GM12878 (cell line): ENCODE measurements around the gene KRT81.
"Not testable (repeated sequence)": the region's sequence is repeated elsewhere in the genome, so short reads cannot be mapped to it uniquely, and the experiment has no call there.

Source experiments
- BCLAF1 ChIP-seq: fragments of 450-650 bp; IDR thresholded peaks from 2 replicates; pipeline ENCODE4 v1.6.1; 2017; ENCODE audit warnings: antibody characterized with exemption, mild to moderate bottlenecking, moderate library complexity
- CHD2 ChIP-seq: IDR thresholded peaks from 2 replicates; pipeline ENCODE4 v1.6.1; 2011; ENCODE audit warnings: low read depth, low read length, improper control_type of control experiment, borderline replicate concordance
- CTCF ChIP-seq, 3 experiments: IDR thresholded peaks in 2 of 3; conservative IDR thresholded peaks in 1 of 3; 2 replicates each; pipeline ENCODE4 v1.5.1; 2011; ENCODE audit warnings: low read depth in 3 of 3, low read length in 3 of 3, mild to moderate bottlenecking in 3 of 3, control low read depth in 2 of 3, moderate library complexity in 2 of 3, inconsistent platforms in 1 of 3, mixed read lengths in 1 of 3; ENCODE audit not compliant: control insufficient read depth in 2 of 3, insufficient read depth in 1 of 3; ENCODE audit errors: extremely low read depth in 1 of 3
- E4F1 ChIP-seq: fragments of 450-650 bp; IDR thresholded peaks from 2 replicates; pipeline ENCODE4 v1.6.1; 2018; ENCODE audit warnings: borderline replicate concordance, mild to moderate bottlenecking; ENCODE audit not compliant: partially characterized antibody
- EP300 ChIP-seq, 2 experiments: fragments of 150-350 bp in 1 of 2; IDR thresholded peaks; 2 replicates each; pipeline ENCODE4 v1.6.1; 2011 to 2012; ENCODE audit warnings: low read depth in 2 of 2, low read length in 2 of 2, borderline replicate concordance in 1 of 2, improper control_type of control experiment in 1 of 2, inconsistent platforms in 1 of 2; ENCODE audit not compliant: control insufficient read depth in 1 of 2
- EZH2 ChIP-seq: IDR thresholded peaks from 2 replicates; pipeline ENCODE4 v1.6.1; 2012; ENCODE audit warnings: low read depth, mild to moderate bottlenecking, control low read depth, inconsistent platforms, low read length, borderline replicate concordance; ENCODE audit not compliant: control insufficient read depth
- MAX ChIP-seq: IDR thresholded peaks from 2 replicates; pipeline ENCODE4 v1.6.1; 2012; ENCODE audit warnings: low read depth, low read length, improper control_type of control experiment
- MTA3 ChIP-seq: IDR thresholded peaks from 2 replicates; pipeline ENCODE4 v1.6.1; 2012; ENCODE audit warnings: low read length, inconsistent platforms, borderline replicate concordance
- POLR2A ChIP-seq: IDR thresholded peaks from 2 replicates; pipeline ENCODE4 v1.6.1; 2011; ENCODE audit warnings: low read depth, mild to moderate bottlenecking, low read length
- RBBP5 ChIP-seq: fragments of 200-600 bp; sonication (generic); conservative IDR thresholded peaks from 2 replicates; pipeline ENCODE4 v1.6.1; 2016
- RCOR1 ChIP-seq: conservative IDR thresholded peaks from 2 replicates; pipeline ENCODE4 v1.6.1; 2012; ENCODE audit warnings: low read depth, low read length, improper control_type of control experiment
- SRF ChIP-seq, 2 experiments: IDR thresholded peaks; 2 replicates each; pipeline ENCODE4 v1.6.1; 2011; ENCODE audit warnings: low read depth in 2 of 2, low read length in 2 of 2, mild to moderate bottlenecking in 1 of 2, moderate library complexity in 1 of 2
- TCF12 ChIP-seq: IDR thresholded peaks from 2 replicates; pipeline ENCODE4 v1.6.1; 2011; ENCODE audit warnings: low read depth, mild to moderate bottlenecking, low read length
- USF2 ChIP-seq: IDR thresholded peaks from 2 replicates; pipeline ENCODE4 v1.6.1; 2011; ENCODE audit warnings: low read depth, low read length, improper control_type of control experiment, borderline replicate concordance

- not testable (repeated sequence) for TF ChIP-seq EZH2; MTA3; POLR2A; CTCF (IDR thresholded peaks at IDR 0.05 in 2 of 3, conservative IDR thresholded peaks at IDR 0.05 in 1 of 3; ENCODE audit: control insufficient read depth in 2 of 3, extremely low read depth in 1 of 3, insufficient read depth in 1 of 3, low read depth in 3 of 3, low read length in 3 of 3); TCF12; E4F1; SRF (IDR thresholded peaks at IDR 0.05; ENCODE audit: low read depth in 2 of 2, low read length in 2 of 2); BCLAF1; MAX; CHD2; RBBP5; EP300 (IDR thresholded peaks at IDR 0.05; ENCODE audit: borderline replicate concordance in 1 of 2, control insufficient read depth in 1 of 2, low read depth in 2 of 2, low read length in 2 of 2); RCOR1; USF2
Observed at GRCh38 chr12:52287816-52288805, 3.2 kb downstream of the KRT81 start.
